Right lobe of liver (tissue), 6 donors: ENCODE data around the gene GPR135. TPM values are rescaled to one million over a fixed set of nuclear protein-coding genes. Genes with fewer than 3 reads are reported as not detected.
A peak's percentile ranks its signal among the peaks of the same experiment; 100 is the strongest.

Source experiments
- ATAC-seq, 4 donors: fragments of 200-7000 bp; cut with Tn5 transposase; one replicate each; pipeline ENCODE4 v1.9.1; 2020; ENCODE audit warnings: mild to moderate bottlenecking in 4 of 4, moderate library complexity in 4 of 4
- DNase-seq, 3 donors: peaks; one replicate each; pipeline ENCODE4 v3.0.0-alpha.2; 2020
- H3K27ac ChIP-seq, 3 donors: fragments of 200-600 bp; one replicate each; pipeline ENCODE4 v1.8.0; 2022
- H3K27me3 ChIP-seq, 2 donors: fragments of 200-600 bp; one replicate each; pipeline ENCODE4 v1.8.0; 2022
- H3K36me3 ChIP-seq, 4 donors: fragments of 200-600 bp; sonication (generic) in 1 of 4; one replicate each; pipeline versions ENCODE4 v1.5.1 to v1.8.0; 2017 to 2022; ENCODE audit warnings: control low read depth in 1 of 4
- H3K4me1 ChIP-seq, 4 donors: fragments of 200-600 bp; sonication (generic) in 1 of 4; one replicate each; pipeline versions ENCODE4 v1.5.1 to v1.8.0; 2017 to 2022; ENCODE audit warnings: control low read depth in 1 of 4
- H3K4me3 ChIP-seq, 3 donors: fragments of 200-600 bp; one replicate each; pipeline ENCODE4 v1.8.0; 2022
- H3K9me3 ChIP-seq, 4 donors: fragments of 200-600 bp; sonication (generic) in 1 of 4; one replicate each; pipeline versions ENCODE4 v1.5.1 to v1.8.0; 2017 to 2022; ENCODE audit warnings: control low read depth in 1 of 4
- CTCF ChIP-seq, 4 donors: fragments of 200-600 bp in 3 of 4; fragments of 450-650 bp in 1 of 4; IDR thresholded peaks; one replicate each; pipeline versions ENCODE4 v1.5.1 to v1.8.0; 2016 to 2022; ENCODE audit warnings: antibody characterized with exemption in 4 of 4, mild to moderate bottlenecking in 2 of 4
- POLR2A ChIP-seq: fragments of 450-650 bp; IDR thresholded peaks from one replicate; pipeline ENCODE4 v1.6.1; 2017; ENCODE audit warnings: antibody characterized with exemption, mild to moderate bottlenecking
- WGBS: methylation state at CpG from one replicate; pipeline ENCODE4 v1.1.6; 2018; ENCODE audit warnings: low coverage, low lambda C conversion rate; ENCODE audit not compliant: insufficient coverage; ENCODE audit errors: missing lambda C conversion rate; 5-methylcytosine and 5-hydroxymethylcytosine counted together
- intact Hi-C, 2 donors: fragments of 100-400 bp; cut with DNase I; formaldehyde crosslinking; loops; one replicate each; pipeline versions ENCODE4 v1.11.2 to v1.14.1; 2022
- total RNA-seq, 6 experiments: library from RNA; depleted of rRNA in 2 of 6; stranded (reverse); fragments of >200 nt in 2 of 6; fragmentation: NEBNext Ultra II Directional in 3 of 6; extraction: Animal tissue kit (Norgen Biotek cat#: 25700) in 3 of 6; gene quantifications; one replicate each; pipeline versions ENCODE4 v1.1.0 to v1.2.4, GENCODE V29; 2016 to 2023
- donor health status: DM: no; HTN: yes; CAD: no.
- donor health status: DM: no; HTN: no; CAD: no.
- donor health status: DM: no; HTN: no; CAD: no.
- donor health status: DM: no; HTN: yes; CAD: no.
- donor health status: DM: no; HTN: yes; CAD: no.

Gene GPR135
- total RNA-seq, 6 experiments from 2014 or later = 0.62 to 3.6 (median 1.6) TPM

- DNase-seq = no peak
- no peak for TF ChIP-seq POLR2A
- TF ChIP-seq CTCF (IDR thresholded peaks at IDR 0.05) = no peak
- ATAC-seq = no peak
- Histone ChIP-seq H3K4me3 (no peak overlapping the region), H3K27ac (no peak overlapping the region), H3K36me3 (peaks cover 0 to 6% (median 0%) of the 10 kb centered on the region in 4 donors), H3K9me3 (no peaks in the 10 kb centered on the region), H3K27me3 (no peaks in the 10 kb centered on the region), H3K4me1 (no peaks in the 10 kb centered on the region)
- intact Hi-C loops = no loop called here
- WGBS = 66% methylated on average over 3 of the region's 3 CpGs
Observed at GRCh38 chr14:59509101-59509500, 43.9 kb upstream of the GPR135 start.

GRCh38 chr14:59507752-59508103, 42.5 kb upstream of the GPR135 start:
- Histone ChIP-seq H3K27me3 (no peaks in the 10 kb centered on the region), H3K36me3 (peaks cover 0 to 6% (median 0%) of the 10 kb centered on the region in 4 donors), H3K9me3 (no peaks in the 10 kb centered on the region), H3K27ac (no peak overlapping the region), H3K4me3 (no peak overlapping the region), H3K4me1 (no peaks in the 10 kb centered on the region)
- ATAC-seq (no peak), DNase-seq (no peak)
- WGBS = 100% methylated on average over 1 of the region's 3 CpGs
- intact Hi-C loops = no loop called here
- TF ChIP-seq CTCF (IDR thresholded peaks at IDR 0.05) (no peak), POLR2A (no peak)

- H3K36me3 ChIP-seq = peaks cover 0 to 6% (median 0%) of the 10 kb centered on the region in 4 donors
- no peaks in the 10 kb centered on the region for H3K27me3 ChIP-seq
- H3K4me3 ChIP-seq = no peak overlapping the region
- H3K9me3 ChIP-seq = no peaks in the 10 kb centered on the region
- no peaks in the 10 kb centered on the region for H3K4me1 ChIP-seq
- DNase-seq (peak in 1 of 3 donors; percentile 46), ATAC-seq (peak; percentile 84 to 96 (median 86))
- no peak overlapping the region for H3K27ac ChIP-seq
- intact Hi-C loops = no loop called here
- TF ChIP-seq POLR2A (no peak), CTCF (IDR thresholded peaks at IDR 0.05) (peak; percentile 45 to 70 (median 52))
Observed at GRCh38 chr14:59507063-59507751, 42.0 kb upstream of the GPR135 start.

- 71% methylated on average over 4 of the region's 4 CpGs for WGBS
- H3K9me3 ChIP-seq = no peaks in the 10 kb centered on the region
- H3K4me3 ChIP-seq = no peak overlapping the region
- H3K4me1 ChIP-seq = no peaks in the 10 kb centered on the region
- intact Hi-C loops = no loop called here
- no peak for TF ChIP-seq POLR2A
- no peak for TF ChIP-seq CTCF (IDR thresholded peaks at IDR 0.05)
- H3K27ac ChIP-seq = no peak overlapping the region
- ATAC-seq (no peak), DNase-seq (no peak)
- peaks cover 0 to 10% (median 0%) of the 10 kb centered on the region in 4 donors for H3K36me3 ChIP-seq
- H3K27me3 ChIP-seq = no peaks in the 10 kb centered on the region
Observed at GRCh38 chr14:59503256-59503655, 38.1 kb upstream of the GPR135 start.
